CD4-positive, alpha-beta memory T cell (primary cell): Measurements from ENCODE around the gene PRLH. TPM values are rescaled to one million over a fixed set of nuclear protein-coding genes. Genes with fewer than 3 reads are reported as not detected.

Source experiments
- CTCF ChIA-PET: fragments of 350-600 bp; sonication (Branson Sonifier 250); formaldehyde crosslinking; loops from one replicate; lab custom pipeline; 2021; ENCODE audit warnings: inconsistent platforms; ENCODE audit not compliant: partially characterized antibody; lab: Charles Lee
- POLR2A ChIA-PET: fragments of 350-600 bp; sonication (Branson Sonifier 250); formaldehyde crosslinking; loops from one replicate; lab custom pipeline; 2021; ENCODE audit not compliant: partially characterized antibody; lab: Charles Lee
- DNase-seq, 5 donors: peaks; one replicate each; pipeline versions ENCODE4 v3.0.0 to v3.0.0-alpha.2; 2020 to 2022; ENCODE audit warnings: mixed read lengths in 1 of 5
- H3K27ac ChIP-seq: one replicate; pipeline ENCODE4 v1.7.0; 2013; ENCODE audit warnings: low read depth, low read length
- H3K27me3 ChIP-seq: 2 replicates; pipeline ENCODE4 v1.7.0; 2013; ENCODE audit warnings: mild to moderate bottlenecking, low read length, moderate library complexity; ENCODE audit not compliant: insufficient read depth
- H3K36me3 ChIP-seq: 2 replicates; pipeline ENCODE4 v1.7.0; 2013; ENCODE audit warnings: mild to moderate bottlenecking, low read length, moderate library complexity; ENCODE audit not compliant: insufficient read depth
- H3K4me1 ChIP-seq: 2 replicates; pipeline ENCODE4 v1.7.0; 2013; ENCODE audit warnings: mild to moderate bottlenecking, low read length, moderate library complexity; ENCODE audit not compliant: insufficient read depth
- H3K4me3 ChIP-seq, 2 donors: one replicate each; pipeline ENCODE4 v1.7.0; 2013; ENCODE audit warnings: low read length in 2 of 2, mild to moderate bottlenecking in 1 of 2
- H3K9me3 ChIP-seq, 2 donors: one replicate each; pipeline ENCODE4 v1.7.0; 2013; ENCODE audit warnings: low read length in 2 of 2, control low read depth in 1 of 2; ENCODE audit not compliant: control insufficient read depth in 1 of 2
- H3K27ac Mint-ChIP-seq, 7 donors: one replicate each; pipeline ENCODE4 v1.8.0; 2020 to 2021; ENCODE audit warnings: mixed read lengths in 7 of 7, mild to moderate bottlenecking in 6 of 7, inconsistent platforms in 3 of 7, moderate library complexity in 3 of 7
- H3K27me3 Mint-ChIP-seq, 2 donors: one replicate each; pipeline ENCODE4 v1.8.0; 2020 to 2021; ENCODE audit warnings: mixed read lengths in 2 of 2
- H3K36me3 Mint-ChIP-seq, 2 donors: one replicate each; pipeline ENCODE4 v1.8.0; 2020 to 2021; ENCODE audit warnings: mixed read lengths in 2 of 2, inconsistent platforms in 1 of 2, mild to moderate bottlenecking in 1 of 2
- H3K4me1 Mint-ChIP-seq, 4 donors: one replicate each; pipeline ENCODE4 v1.8.0; 2020 to 2021; ENCODE audit warnings: mixed read lengths in 4 of 4, mild to moderate bottlenecking in 1 of 4
- H3K4me3 Mint-ChIP-seq, 8 donors: one replicate each; pipeline ENCODE4 v1.8.0; 2020 to 2021; ENCODE audit warnings: mixed read lengths in 8 of 8, mild to moderate bottlenecking in 7 of 8, moderate library complexity in 6 of 8, inconsistent platforms in 3 of 8
- H3K9me3 Mint-ChIP-seq, 8 donors: one replicate each; pipeline ENCODE4 v1.8.0; 2020 to 2021; ENCODE audit warnings: mixed read lengths in 8 of 8, mild to moderate bottlenecking in 5 of 8, inconsistent platforms in 3 of 8, moderate library complexity in 1 of 8
- intact Hi-C: fragments of 100-400 bp; cut with micrococcal nuclease; formaldehyde crosslinking; loops from one replicate; pipeline ENCODE4 v1.15.1; 2023
- polyA plus RNA-seq, 2 donors: library from polyadenylated mRNA; unstranded; fragments of 300-500 nt; fragmentation: Illumina TruSeq; gene quantifications; one replicate each; pipeline ENCODE4 v1.2.3, GENCODE V29; 2021
- total RNA-seq, 2 experiments: library from RNA; stranded (reverse); gene quantifications; one replicate each; pipeline ENCODE4 v1.2.3, GENCODE V29; 2021

Gene PRLH
- total RNA-seq (not detected), polyA plus RNA-seq (not detected)

GRCh38 chr2:237566401-237567235 lies at the start of gene PRLH:
Gene PRLH, plus strand, starts transcription at chr2:237566574. Its CDS starts 0 bp downstream, at chr2:237566574.
- peaks cover 0 to under 1% (median 0%) of the 10 kb centered on the region in 4 donors for H3K4me1 Mint-ChIP-seq
- peaks cover 6 to 7% of the 10 kb centered on the region in 2 donors for H3K27me3 Mint-ChIP-seq
- ChIA-PET POLR2A (no interaction called here), CTCF (interaction anchor here (2.9 kb wide), 1 partner anchor 54 kb away, joined by 12 read pairs; no protein-coding TSS in a partner anchor)
- DNase-seq: no peak
- intact Hi-C loops: no loop called here
- Histone ChIP-seq H3K4me3 (no peak within 1 kb of the TSS), H3K27ac (no peak within 1 kb of the TSS), H3K36me3 (no peaks in the 10 kb centered on the region), H3K9me3 (no peaks in the 10 kb centered on the region), H3K4me1 (no peaks in the 10 kb centered on the region), H3K27me3 (no peaks in the 10 kb centered on the region)
- no peak within 1 kb of the TSS for H3K4me3 Mint-ChIP-seq
- no peak within 1 kb of the TSS for H3K27ac Mint-ChIP-seq
- peaks cover 0 to 4% (median 0%) of the 10 kb centered on the region in 8 donors for H3K9me3 Mint-ChIP-seq
- no peaks in the 10 kb centered on the region for H3K36me3 Mint-ChIP-seq

GRCh38 chr2:237517163-237517562 lies 49.2 kb upstream of the PRLH start:
- DNase-seq: no peak
- Mint-ChIP-seq H3K36me3 (no peaks in the 10 kb centered on the region), H3K27me3 (no peaks in the 10 kb centered on the region), H3K9me3 (no peaks in the 10 kb centered on the region), H3K27ac (no peak overlapping the region), H3K4me1 (no peaks in the 10 kb centered on the region), H3K4me3 (peak overlapping the region in 1 of 8 donors; percentile 24)
- Histone ChIP-seq H3K4me1 (no peaks in the 10 kb centered on the region), H3K4me3 (no peak overlapping the region), H3K9me3 (no peaks in the 10 kb centered on the region), H3K27ac (no peak overlapping the region), H3K27me3 (no peaks in the 10 kb centered on the region), H3K36me3 (no peaks in the 10 kb centered on the region)
- CTCF ChIA-PET: interaction anchor here (10.3 kb wide), 1 partner anchor 55 kb away, joined by 158 read pairs; no protein-coding TSS in a partner anchor
- POLR2A ChIA-PET: no interaction called here
- intact Hi-C loops: no loop called here

GRCh38 chr2:237517990-237518389 lies 48.4 kb upstream of the PRLH start:
- Mint-ChIP-seq H3K36me3 (no peaks in the 10 kb centered on the region), H3K4me1 (no peaks in the 10 kb centered on the region), H3K9me3 (no peaks in the 10 kb centered on the region), H3K27ac (no peak overlapping the region), H3K4me3 (no peak overlapping the region), H3K27me3 (no peaks in the 10 kb centered on the region)
- H3K27me3 ChIP-seq: no peaks in the 10 kb centered on the region
- no peak for DNase-seq
- no peaks in the 10 kb centered on the region for H3K9me3 ChIP-seq
- intact Hi-C loops: no loop called here
- ChIA-PET POLR2A (no interaction called here), CTCF (interaction anchor here (1.0 kb wide), 1 partner anchor 54 kb away, joined by 3 read pairs; no protein-coding TSS in a partner anchor)
- H3K4me1 ChIP-seq: no peaks in the 10 kb centered on the region
- no peaks in the 10 kb centered on the region for H3K36me3 ChIP-seq
- no peak overlapping the region for H3K4me3 ChIP-seq
- no peak overlapping the region for H3K27ac ChIP-seq

- DNase-seq: no peak
- Histone ChIP-seq H3K27me3 (no peaks in the 10 kb centered on the region), H3K4me3 (no peak overlapping the region), H3K9me3 (no peaks in the 10 kb centered on the region), H3K27ac (no peak overlapping the region), H3K36me3 (no peaks in the 10 kb centered on the region), H3K4me1 (no peaks in the 10 kb centered on the region)
- intact Hi-C loops: no loop called here
- POLR2A ChIA-PET: no interaction called here
- Mint-ChIP-seq H3K36me3 (no peaks in the 10 kb centered on the region), H3K9me3 (no peaks in the 10 kb centered on the region), H3K4me3 (no peak overlapping the region), H3K27me3 (no peaks in the 10 kb centered on the region), H3K27ac (no peak overlapping the region), H3K4me1 (no peaks in the 10 kb centered on the region)
- CTCF ChIA-PET: no interaction called here
Measured at GRCh38 chr2:237519506-237520245, 46.7 kb upstream of the PRLH start.

- Histone ChIP-seq H3K27me3 (no peaks in the 10 kb centered on the region), H3K27ac (no peak overlapping the region), H3K36me3 (no peaks in the 10 kb centered on the region), H3K4me1 (no peaks in the 10 kb centered on the region), H3K4me3 (no peak overlapping the region), H3K9me3 (no peaks in the 10 kb centered on the region)
- CTCF ChIA-PET: interaction anchor here (1.6 kb wide), 1 partner anchor 7 kb away, joined by 7 read pairs; no protein-coding TSS in a partner anchor
- Mint-ChIP-seq H3K9me3 (no peaks in the 10 kb centered on the region), H3K36me3 (no peaks in the 10 kb centered on the region), H3K4me1 (no peaks in the 10 kb centered on the region), H3K27ac (no peak overlapping the region), H3K27me3 (no peaks in the 10 kb centered on the region), H3K4me3 (no peak overlapping the region)
- DNase-seq: no peak
- POLR2A ChIA-PET: no interaction called here
- intact Hi-C loops: no loop called here
Measured at GRCh38 chr2:237520290-237520689, 46.1 kb upstream of the PRLH start.

- DNase-seq: no peak
- Histone ChIP-seq H3K36me3 (no peaks in the 10 kb centered on the region), H3K27ac (no peak overlapping the region), H3K4me1 (no peaks in the 10 kb centered on the region), H3K27me3 (no peaks in the 10 kb centered on the region), H3K4me3 (no peak overlapping the region), H3K9me3 (no peaks in the 10 kb centered on the region)
- Mint-ChIP-seq H3K4me3 (no peak overlapping the region), H3K36me3 (no peaks in the 10 kb centered on the region), H3K4me1 (peaks cover 0 to 3% (median 0%) of the 10 kb centered on the region in 4 donors), H3K27ac (no peak overlapping the region), H3K27me3 (no peaks in the 10 kb centered on the region), H3K9me3 (no peaks in the 10 kb centered on the region)
- intact Hi-C loops: no loop called here
- POLR2A ChIA-PET: no interaction called here
- CTCF ChIA-PET: interaction anchor here (1.3 kb wide), 1 partner anchor 12 kb away, joined by 3 read pairs; no protein-coding TSS in a partner anchor
Measured at GRCh38 chr2:237524631-237525030, 41.7 kb upstream of the PRLH start.

- no peaks in the 10 kb centered on the region for H3K4me1 ChIP-seq
- H3K36me3 ChIP-seq: no peaks in the 10 kb centered on the region
- Mint-ChIP-seq H3K36me3 (no peaks in the 10 kb centered on the region), H3K9me3 (no peaks in the 10 kb centered on the region), H3K27me3 (no peaks in the 10 kb centered on the region), H3K4me3 (no peak overlapping the region), H3K4me1 (peaks cover 0 to 3% (median 0%) of the 10 kb centered on the region in 4 donors), H3K27ac (no peak overlapping the region)
- H3K27ac ChIP-seq: no peak overlapping the region
- intact Hi-C loops: no loop called here
- ChIA-PET CTCF (interaction anchor here (1.3 kb wide), 1 partner anchor 13 kb away, joined by 3 read pairs; no protein-coding TSS in a partner anchor), POLR2A (no interaction called here)
- H3K27me3 ChIP-seq: no peaks in the 10 kb centered on the region
- no peak overlapping the region for H3K4me3 ChIP-seq
- no peaks in the 10 kb centered on the region for H3K9me3 ChIP-seq
- DNase-seq: no peak
Measured at GRCh38 chr2:237525559-237526157, 40.7 kb upstream of the PRLH start.
